SJCRH30 (cell line): Measurements from ENCODE around the gene FAM156A. TPM values are rescaled to one million over a fixed set of nuclear protein-coding genes. Genes with fewer than 3 reads are reported as not detected.

Experiments used
- total RNA-seq: library from RNA; depleted of rRNA; stranded (reverse); fragments of >200 nt; shearing (Covaris generic); gene quantifications from 2 replicates; pipeline ENCODE4 v1.2.3, GENCODE V29; 2014; rRNA removed

The FAM156A gene
- total RNA-seq, 1 experiment from 2014 or later = 8.7 TPM

Other genes with a start within 250 kb of the FAM156A start
- not detected in 2 replicates for gene SSX2B, start 207.3 kb downstream of the FAM156A start, total RNA-seq
- gene SPANXN5, start 161.1 kb downstream of the FAM156A start, total RNA-seq = not detected in 2 replicates
- gene XAGE5, start 147.2 kb downstream of the FAM156A start, total RNA-seq = not detected in 2 replicates
- gene XAGE3, start 90.4 kb downstream of the FAM156A start, total RNA-seq = not detected in 2 replicates
- gene FAM156B, start 61.2 kb downstream of the FAM156A start, total RNA-seq = 5.3 and 8.0 TPM in 2 replicates
- 1.3 TPM in 2 replicates for gene GPR173, start 90.3 kb upstream of the FAM156A start, total RNA-seq
- 9.3 and 11.8 TPM in 2 replicates for gene TSPYL2, start 123.8 kb upstream of the FAM156A start, total RNA-seq
- 5.7 and 6.7 TPM in 2 replicates for gene KANTR, start 135.6 kb upstream of the FAM156A start, total RNA-seq